ENCODE data around the gene AGAP1.

The AGAP1 gene

DNA sequence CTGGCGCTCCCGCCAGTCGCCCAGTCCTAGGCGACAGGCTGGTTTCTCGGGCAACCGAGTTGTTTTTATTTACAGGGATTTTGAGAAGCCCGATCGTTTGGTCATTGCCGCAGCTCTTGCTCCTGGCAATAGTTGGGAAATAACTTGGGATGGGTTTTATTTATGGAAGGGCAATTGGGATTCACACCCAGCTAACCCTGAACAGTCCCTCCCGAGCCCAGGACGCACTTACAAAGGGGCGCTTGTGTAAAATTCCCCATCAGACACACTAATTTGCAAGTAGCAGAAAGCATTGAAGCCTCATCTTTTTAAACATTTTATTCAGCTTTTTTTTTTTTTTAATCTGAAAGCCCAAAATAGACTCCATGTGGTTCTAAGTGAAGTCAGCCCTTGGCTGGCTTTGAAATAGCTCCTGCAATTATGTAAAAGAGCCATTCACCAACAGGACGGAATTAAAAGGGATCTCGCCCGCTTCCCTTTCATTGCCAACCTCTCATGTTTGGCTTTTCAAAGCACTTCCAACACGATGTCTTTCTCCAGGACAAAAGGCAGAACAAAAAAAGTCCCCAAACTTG, 677.9 kb downstream of the AGAP1 start:
- no peak for DNase-seq

DNA sequence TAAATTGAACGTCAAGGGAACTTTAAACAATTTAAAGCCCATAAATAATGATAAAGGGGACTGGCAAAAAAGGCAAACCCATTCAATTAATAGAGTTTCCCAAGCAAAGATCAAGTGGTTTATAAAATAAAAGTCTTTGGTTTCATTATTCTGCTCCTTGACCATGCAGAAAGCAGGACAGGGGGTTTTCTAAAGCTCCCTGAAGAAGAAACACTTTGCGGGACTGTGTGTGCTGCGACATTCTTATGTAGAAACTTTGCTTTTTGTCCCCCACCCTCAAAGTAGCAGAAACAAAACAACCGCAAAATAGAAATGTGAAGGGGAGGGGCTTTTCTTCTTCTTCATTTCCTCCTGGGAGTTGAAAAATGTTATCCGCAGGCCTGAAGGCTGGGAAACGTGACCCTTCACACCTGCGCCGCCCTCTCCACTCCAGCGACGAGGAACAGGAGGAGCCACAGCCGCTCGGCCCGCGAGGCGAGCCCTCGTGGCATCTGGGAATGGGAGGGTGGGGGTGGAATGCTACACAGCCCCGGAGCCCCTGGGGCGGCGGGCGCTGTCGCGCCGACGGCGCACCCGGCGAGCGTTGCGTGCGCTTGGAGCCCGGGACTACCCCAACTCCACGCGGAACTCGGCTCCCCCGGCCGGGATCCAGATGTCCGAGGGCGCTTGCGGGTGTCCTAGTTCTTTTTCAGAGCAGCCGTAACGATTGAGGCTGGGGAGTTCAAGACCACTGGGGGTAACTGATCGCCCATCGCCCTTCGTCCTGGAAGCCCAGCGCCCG, 678.6 kb downstream of the AGAP1 start:
- no peak for DNase-seq

DNA sequence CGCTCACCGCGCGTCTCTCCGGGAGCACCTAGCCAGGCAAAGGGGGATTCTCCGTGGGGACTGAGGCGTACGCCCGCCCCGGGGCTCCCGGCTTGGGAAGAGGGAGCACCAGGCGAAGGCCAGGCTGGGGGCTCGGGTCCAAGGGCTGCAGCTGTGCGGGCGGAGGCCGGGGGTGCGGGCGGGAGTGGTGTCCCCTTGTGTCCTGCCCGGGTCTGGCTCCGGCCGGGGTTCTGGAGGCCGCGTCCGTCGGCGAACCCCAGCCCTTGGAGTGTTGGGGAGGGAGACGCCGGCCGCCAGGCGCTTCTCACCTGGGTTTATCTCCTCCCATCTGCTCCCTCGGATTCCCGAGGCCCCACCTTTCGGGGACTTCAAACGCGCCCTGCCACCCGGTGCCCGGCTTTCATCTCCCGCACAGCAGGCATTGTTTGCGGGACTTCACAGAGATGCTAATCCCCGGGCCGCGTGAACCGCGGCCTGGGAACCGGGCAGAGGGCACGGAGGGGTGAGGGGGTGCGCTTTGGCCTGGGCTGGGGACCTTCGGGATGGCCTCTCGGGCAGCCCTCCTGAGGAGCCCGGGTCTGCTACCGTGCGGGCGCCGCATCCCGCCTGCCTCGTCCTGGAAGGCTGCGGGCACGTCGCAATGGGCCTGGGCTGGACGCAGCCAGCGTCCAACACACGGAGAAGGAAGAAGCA, 679.3 kb downstream of the AGAP1 start:
- no peak for DNase-seq

DNA sequence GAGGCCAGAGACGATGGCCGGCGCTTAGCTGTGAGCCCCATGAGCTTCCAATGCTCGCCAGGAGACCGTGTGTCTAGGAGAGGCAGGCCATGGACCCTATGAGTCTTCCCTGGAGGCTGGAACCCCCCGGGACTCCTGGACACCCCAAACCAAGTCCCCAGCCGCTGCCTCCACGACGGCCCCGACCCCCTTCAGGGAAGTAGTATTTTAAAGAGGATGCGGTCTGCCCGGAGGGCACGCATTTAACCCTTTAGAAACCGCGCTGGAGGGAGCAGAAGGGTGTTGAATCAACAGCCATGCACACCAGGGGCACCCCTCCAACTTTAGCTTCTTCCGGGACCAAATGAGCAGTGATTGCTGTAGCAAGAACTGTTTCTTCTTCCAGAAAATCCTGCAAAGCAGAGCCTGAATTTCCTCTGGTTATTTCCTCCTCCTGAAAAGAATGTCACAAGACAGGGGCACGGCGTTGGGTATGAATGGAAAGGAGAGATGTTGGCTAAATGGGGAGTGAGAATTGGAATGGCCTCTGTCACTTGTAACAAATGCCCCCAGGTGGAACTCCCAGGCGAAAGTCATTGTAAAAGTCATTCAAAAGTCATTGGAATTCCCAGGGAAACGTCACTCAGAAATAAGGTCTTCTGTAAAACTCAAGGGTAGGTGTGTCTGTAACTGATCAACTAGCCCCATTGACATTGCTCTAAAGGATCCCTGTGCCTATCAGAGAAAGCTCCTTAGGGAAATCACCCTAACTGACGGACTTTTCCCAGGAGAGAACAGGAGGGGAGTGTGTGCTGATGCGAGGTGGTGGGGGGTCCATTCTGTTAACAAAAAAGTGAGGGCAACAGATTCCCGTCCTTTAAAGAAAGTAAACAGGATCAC, 680.1 kb downstream of the AGAP1 start:
- no peak for DNase-seq

DNA sequence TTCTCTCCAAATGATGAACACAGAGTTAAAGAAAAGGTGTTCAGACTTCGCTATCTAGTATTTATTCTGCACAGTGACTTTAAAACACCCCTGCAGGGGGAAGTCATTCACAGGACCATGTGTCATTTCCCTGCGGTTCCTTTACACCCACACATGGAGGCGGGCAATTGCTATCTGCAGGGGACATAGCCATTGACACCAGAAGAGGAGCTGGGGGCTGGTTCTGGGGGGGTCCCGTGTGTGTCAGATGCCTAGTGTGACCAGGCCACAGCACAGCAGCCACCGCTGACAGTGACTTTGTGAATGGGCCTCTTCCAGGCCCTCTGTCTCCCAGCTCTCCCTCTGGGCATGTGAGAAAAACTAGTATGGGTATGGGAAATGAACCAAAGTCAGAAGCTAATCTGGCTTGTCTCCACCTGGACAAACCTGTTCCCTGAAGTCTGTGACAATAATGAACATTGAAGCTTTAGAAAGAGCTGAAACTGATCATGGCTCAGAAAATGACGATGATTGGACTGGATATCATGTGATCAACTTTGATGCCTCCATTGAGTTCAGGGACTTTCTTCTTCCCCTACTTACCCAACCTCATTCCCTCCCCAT, 681.8 kb downstream of the AGAP1 start:
- DNase-seq: no peak

DNA sequence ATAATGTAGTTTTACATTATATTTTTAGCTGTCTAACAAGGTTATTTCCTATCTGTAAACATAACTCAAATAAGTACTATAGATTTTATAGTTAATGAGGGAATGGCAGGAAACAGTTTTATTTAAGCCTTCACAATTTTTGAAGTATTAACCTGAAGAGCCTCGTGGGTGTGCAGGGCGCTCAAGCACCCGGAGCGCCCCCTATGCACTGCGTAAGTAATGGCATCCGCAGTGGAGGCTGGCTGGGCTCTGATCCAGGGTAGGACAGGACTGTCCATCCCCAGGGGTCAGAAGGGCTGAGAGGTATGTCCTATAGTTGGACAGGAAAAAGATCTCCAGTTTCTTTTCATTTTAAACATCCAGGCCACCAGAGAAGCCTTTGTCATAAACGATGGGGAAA, 682.6 kb downstream of the AGAP1 start:
- no peak for DNase-seq

DNA sequence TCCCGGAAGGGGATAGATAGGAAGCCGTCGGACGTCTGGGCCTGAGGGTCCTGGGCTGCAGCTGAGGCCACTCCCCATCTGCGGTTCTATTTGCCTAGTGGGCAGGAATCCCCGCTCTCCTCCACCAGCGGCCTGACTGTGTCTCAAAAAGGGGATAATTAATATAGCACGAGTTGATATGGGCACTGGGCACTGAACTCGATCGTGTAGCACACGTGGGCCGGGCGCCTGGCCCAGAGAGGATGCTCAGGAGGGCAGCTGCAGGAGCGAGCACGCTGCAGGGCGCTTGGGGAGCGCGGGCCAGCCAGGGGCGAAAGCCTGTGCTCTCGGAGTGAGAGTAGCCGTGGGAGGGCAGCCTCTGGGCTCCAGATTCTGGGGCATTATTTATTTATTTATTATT, 683.1 kb downstream of the AGAP1 start:
- no peak for DNase-seq

DNA sequence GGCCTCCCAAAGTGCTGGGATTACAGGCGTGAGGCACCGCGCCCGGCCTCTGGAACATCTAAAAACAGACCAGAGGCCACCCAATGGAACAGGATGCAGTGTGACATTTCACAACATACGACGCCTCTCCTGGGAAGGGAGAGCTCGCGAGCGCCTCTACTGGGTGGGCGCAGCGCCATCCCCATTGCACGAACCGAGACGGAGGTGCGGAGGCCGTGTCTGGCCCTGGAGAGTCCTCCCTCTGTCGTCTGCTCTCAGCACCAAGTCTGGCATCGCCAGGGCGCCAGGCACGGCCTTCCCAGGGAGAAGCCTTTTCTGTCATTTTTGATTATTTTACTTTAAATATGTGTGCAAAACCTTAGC, 683.7 kb downstream of the AGAP1 start:
- no peak for DNase-seq

DNA sequence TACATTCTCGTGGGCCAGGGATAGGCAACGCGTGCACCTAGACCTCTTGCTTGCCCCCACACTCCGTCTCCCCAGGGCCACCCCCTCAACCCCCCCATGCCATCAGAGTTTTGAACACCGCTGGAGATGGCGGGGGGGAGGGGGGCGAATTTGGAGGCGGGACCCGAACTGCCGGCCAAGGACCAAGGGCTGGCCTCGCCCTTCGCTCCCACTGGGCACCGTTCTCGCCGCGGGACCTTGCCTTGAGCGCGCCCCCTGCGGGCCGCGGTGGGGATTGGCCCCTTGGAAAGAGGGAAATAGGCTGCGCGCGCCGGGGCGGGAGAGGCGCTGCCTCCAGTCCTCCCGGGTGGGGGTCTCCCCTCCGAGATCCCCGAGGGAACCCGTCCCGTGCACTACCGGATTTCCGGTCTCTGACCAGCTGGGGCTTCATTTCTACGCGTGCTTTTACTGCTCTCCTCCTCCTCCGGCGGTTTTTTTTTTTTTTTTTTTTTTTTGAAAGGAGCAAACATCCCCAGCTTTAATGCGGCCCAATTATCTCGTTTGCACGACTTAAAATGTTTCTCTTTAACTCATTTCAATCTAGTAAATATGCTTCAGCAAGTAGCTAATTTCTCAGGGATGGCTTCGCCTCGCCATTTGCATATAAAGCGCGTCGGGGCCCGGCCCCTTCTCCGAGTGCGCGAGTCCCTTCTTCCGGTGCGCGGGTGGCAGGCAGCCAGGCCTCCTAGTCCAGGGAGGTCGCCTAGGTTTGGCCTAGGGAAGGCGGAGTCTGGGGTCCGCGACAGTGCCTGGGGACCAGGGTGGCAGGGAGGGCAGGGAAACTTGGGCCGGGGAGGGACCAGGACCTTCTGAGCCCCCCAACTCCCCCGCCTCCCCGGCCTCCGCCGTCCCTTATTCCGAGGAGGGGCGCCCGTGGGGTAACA, 684.4 kb downstream of the AGAP1 start:
- peak; percentile 37 for DNase-seq

DNA sequence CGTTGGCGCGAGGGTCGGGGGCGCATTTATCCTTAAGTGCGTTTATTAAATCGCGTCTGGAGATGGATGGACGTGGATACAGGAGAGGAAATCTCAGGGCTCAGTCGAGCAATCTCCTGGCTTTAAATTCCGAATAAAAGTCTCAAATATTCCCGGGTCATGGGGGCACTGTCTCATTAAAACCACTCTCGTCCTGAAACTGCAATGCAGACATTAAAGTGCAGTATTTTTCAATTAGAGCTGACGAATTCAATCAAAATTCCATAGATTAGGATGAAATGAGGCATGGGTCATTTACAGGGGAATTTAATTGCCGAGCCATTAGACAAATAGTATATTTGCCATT, 685.0 kb downstream of the AGAP1 start:
- DNase-seq: no peak

DNA sequence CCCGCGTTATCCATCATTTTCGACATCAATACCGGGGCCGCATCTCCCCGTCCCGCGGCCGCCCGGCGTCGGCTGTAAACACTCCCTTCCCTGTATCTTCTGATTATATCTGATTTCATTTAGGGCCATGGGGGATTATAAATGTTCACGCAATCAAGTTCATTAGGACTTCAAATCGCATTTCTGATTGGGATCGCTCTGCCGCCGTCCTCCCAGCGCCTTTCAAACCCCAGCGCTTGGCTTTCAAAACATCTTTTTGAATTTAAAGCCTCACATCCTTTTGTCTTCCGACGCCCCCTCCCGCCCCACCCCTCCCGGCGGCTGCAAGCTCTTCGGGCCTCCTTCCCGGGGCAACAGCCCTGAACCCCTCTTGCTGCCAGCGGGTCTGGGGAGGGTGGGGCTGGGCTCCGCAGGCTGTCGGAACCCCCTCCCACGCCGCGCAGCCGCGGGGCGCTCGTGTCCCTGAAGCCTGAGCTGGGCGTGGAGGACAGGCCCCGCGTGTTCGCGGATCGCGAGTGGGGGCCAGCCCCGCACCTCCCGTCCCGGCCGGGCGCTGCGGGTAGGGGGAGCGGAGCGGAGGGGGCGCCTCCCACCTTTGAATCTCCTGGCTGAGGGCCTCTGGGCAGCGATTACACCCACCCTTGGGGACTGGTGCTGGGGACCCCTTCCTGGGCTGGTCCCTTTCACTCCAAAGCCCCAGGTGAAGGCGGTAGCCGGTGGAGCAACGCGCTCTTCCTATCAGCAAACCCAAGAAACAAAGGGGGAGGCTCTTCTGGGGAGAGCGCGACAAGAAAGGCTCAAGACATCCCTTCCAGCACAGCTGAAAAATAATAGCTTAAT, 685.6 kb downstream of the AGAP1 start:
- DNase-seq: no peak

DNA sequence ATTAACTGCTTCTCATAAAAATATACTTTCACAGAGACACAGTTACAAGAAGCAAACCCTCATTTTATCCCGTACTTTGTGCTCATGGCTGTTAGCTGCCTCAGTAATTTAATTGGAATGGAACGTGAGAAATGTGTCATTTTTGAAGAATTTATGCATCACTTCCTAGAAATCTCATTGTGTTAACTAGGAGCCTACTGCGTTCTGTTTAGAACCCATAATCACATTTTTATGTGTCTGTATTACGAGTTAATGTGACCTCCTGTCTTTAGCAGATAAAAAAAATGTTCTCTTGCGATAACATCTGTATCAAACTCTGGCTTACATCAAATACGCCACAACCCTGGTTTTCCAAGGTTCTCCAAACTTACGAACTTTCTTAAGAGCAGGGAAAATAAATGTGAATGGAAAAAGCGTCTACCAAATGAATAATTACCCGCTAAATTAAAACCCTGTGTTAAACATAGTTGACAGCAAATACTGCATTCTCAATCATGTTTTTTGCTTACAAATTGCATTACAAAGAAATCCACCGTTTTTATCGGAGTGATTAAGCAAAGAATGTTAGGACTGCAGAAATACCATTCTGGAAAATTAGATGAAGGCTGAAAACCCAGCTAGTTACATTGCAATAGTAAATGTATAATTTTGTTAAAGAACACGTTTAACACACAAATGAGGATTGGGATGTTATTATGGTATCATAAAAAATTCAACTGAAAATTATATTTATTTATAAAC, 686.4 kb downstream of the AGAP1 start:
- no peak for DNase-seq

DNA sequence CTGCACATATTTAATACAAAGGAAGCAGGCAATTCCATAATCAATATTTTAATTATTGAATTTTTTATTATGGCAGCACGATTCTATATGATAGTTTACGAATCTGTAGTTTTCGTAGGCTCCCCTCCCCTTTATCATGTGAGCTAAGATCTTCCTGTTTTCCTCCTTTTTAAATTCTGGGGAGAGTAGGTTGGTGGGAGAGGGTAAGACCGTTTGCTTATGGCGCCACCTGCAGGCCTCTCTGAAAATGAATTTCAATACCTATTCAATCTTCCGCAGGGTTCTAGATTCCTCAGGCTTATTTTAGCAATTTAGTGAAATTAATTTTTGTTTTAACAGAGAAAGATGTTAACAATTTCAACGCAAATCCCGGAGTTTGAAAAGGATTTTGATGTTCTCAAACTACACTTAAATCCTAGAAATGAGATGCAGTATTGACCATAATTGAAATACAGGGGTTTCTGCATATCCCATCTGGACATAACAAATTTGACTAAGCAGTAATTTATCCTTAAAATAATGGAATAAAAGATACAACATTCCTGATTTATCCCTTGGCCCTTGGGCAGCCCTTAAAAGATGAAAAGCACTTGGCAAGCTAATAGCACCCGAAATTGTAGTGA, 687.1 kb downstream of the AGAP1 start:
- DNase-seq: peak; percentile 39
